GM12878 (cell line): ENCODE measurements around the gene TYW3. TPM values are rescaled to one million over a fixed set of nuclear protein-coding genes. Genes with fewer than 3 reads are reported as not detected.

ENCODE experiments used
- ATAC-seq: fragments of 200-7000 bp; cut with Tn5 transposase; 3 replicates; pipeline ENCODE4 v1.9.1; 2020; ENCODE audit warnings: mild to moderate bottlenecking, moderate library complexity
- BruUV-seq: library from RNA; stranded (reverse); fragments of 400-500 nt; replicated peaks from 2 replicates; lab custom pipeline; 2021; lab: Mats Ljungman, UMichigan
- CTCF ChIA-PET: fragments of 300-600 bp; sonication (Branson Sonifier 250); formaldehyde crosslinking; extraction: SDS; loops from one replicate; lab custom pipeline; 2021; ENCODE audit warnings: inconsistent platforms; lab: Yijun Ruan, JAX
- POLR2A ChIA-PET: fragments of 350-600 bp; formaldehyde crosslinking; extraction: SDS; loops from one replicate; lab custom pipeline; 2021; ENCODE audit warnings: inconsistent platforms; lab: Charles Lee
- RAD21 ChIA-PET: fragments of 300-600 bp; sonication (Branson Sonifier 250); formaldehyde crosslinking; loops from one replicate; lab custom pipeline; 2023; ENCODE audit warnings: antibody characterized with exemption; ENCODE audit not compliant: unreplicated experiment; lab: Charles Lee
- SMC1A ChIA-PET: fragments of 300-600 bp; sonication (Branson Sonifier 250); formaldehyde crosslinking; loops from one replicate; lab custom pipeline; 2023; ENCODE audit not compliant: unreplicated experiment, uncharacterized antibody; lab: Charles Lee
- DNase-seq: peaks from one replicate; pipeline ENCODE4 v3.0.0-alpha.2; 2011; ENCODE audit warnings: low read depth, low spot score
- FAIRE-seq: peaks from 3 replicates; lab custom pipeline; 2011; peaks lifted over from hg19 to GRCh38; lab: Jason Lieb, UNC
- H2AFZ ChIP-seq: 2 replicates; pipeline ENCODE4 v1.6.0; 2011; ENCODE audit warnings: low read depth, low read length, control low read depth; ENCODE audit not compliant: control insufficient read depth
- H3K27ac ChIP-seq: 2 replicates; pipeline ENCODE4 v1.5.1; 2011; ENCODE audit warnings: control low read depth; ENCODE audit not compliant: control insufficient read depth, insufficient read depth
- H3K27me3 ChIP-seq, 2 experiments: replicated peaks in 1 of 2; 2 replicates each; pipeline versions ENCODE4 v1.6.0 to v1.6.1; 2011; ENCODE audit warnings: low read length in 1 of 2; ENCODE audit not compliant: control insufficient read depth in 2 of 2, insufficient read depth in 2 of 2
- H3K36me3 ChIP-seq, 2 experiments: 2 replicates each; pipeline ENCODE4 v1.5.1; 2011; ENCODE audit warnings: low read length in 1 of 2; ENCODE audit not compliant: control insufficient read depth in 2 of 2, insufficient read depth in 2 of 2
- H3K4me1 ChIP-seq: 2 replicates; pipeline ENCODE4 v1.6.1; 2011; ENCODE audit warnings: mild to moderate bottlenecking, low read length, moderate library complexity, mixed read lengths; ENCODE audit not compliant: control insufficient read depth, insufficient read depth
- H3K4me2 ChIP-seq: 2 replicates; pipeline ENCODE4 v1.6.0; 2011; ENCODE audit warnings: control low read depth; ENCODE audit not compliant: control insufficient read depth, insufficient read depth
- H3K4me3 ChIP-seq: fragments of 200-600 bp; sonication (generic); 2 replicates; pipeline ENCODE4 v1.5.1; 2016
- H3K79me2 ChIP-seq: 2 replicates; pipeline ENCODE4 v1.6.0; 2011; ENCODE audit warnings: low read length; ENCODE audit not compliant: control insufficient read depth, insufficient read depth
- H3K9ac ChIP-seq: 2 replicates; pipeline ENCODE4 v1.8.0; 2011; ENCODE audit warnings: low read length, control low read depth, mixed read lengths; ENCODE audit not compliant: control insufficient read depth, insufficient read depth
- H3K9me3 ChIP-seq: replicated peaks from 3 replicates; pipeline ENCODE4 v1.5.1; 2011; ENCODE audit warnings: mild to moderate bottlenecking, low read length; ENCODE audit not compliant: control insufficient read depth, insufficient read depth
- H4K20me1 ChIP-seq: 2 replicates; pipeline ENCODE4 v1.6.0; 2011; ENCODE audit not compliant: control insufficient read depth, insufficient read depth
- CEBPZ ChIP-seq: fragments of 150-350 bp; IDR thresholded peaks from 2 replicates; pipeline ENCODE4 v1.6.1; 2016; ENCODE audit warnings: low read depth, low read length
- GABPA ChIP-seq: IDR thresholded peaks from 2 replicates; pipeline ENCODE4 v1.6.1; 2014; ENCODE audit warnings: antibody characterized with exemption, low read depth, mild to moderate bottlenecking, inconsistent platforms
- LARP7 ChIP-seq: fragments of 450-650 bp; IDR thresholded peaks from 2 replicates; pipeline ENCODE4 v1.6.1; 2017; ENCODE audit warnings: mild to moderate bottlenecking
- MXI1 ChIP-seq: fragments of 150-350 bp; IDR thresholded peaks from 2 replicates; pipeline ENCODE4 v1.6.1; 2011; ENCODE audit warnings: low read depth, mild to moderate bottlenecking, inconsistent platforms, low read length, improper control_type of control experiment
- RUNX3 ChIP-seq: IDR thresholded peaks from 2 replicates; pipeline ENCODE4 v1.6.1; 2012; ENCODE audit warnings: low read length, inconsistent platforms
- SIN3A ChIP-seq: IDR thresholded peaks from 2 replicates; pipeline ENCODE4 v1.6.1; 2012; ENCODE audit warnings: low read depth, low read length, improper control_type of control experiment
- SMARCA5 ChIP-seq: fragments of 450-650 bp; IDR thresholded peaks from 2 replicates; pipeline ENCODE4 v1.6.1; 2017; ENCODE audit warnings: mild to moderate bottlenecking
- USF1 ChIP-seq: IDR thresholded peaks from 2 replicates; pipeline ENCODE4 v1.6.1; 2011; ENCODE audit warnings: borderline replicate concordance, low read depth, mild to moderate bottlenecking, moderate library complexity, mixed read lengths, low read length; ENCODE audit not compliant: insufficient read depth; ENCODE audit errors: extremely low read length
- ZNF207 ChIP-seq: fragments of 450-650 bp; IDR thresholded peaks from 2 replicates; pipeline ENCODE4 v1.6.1; 2014; ENCODE audit warnings: antibody characterized with exemption, mild to moderate bottlenecking, borderline replicate concordance
- WGBS: methylation state at CpG from one replicate; pipeline ENCODE4 v1.1.6; 2016; ENCODE audit warnings: low lambda C conversion rate; ENCODE audit not compliant: insufficient replicate concordance, insufficient coverage; ENCODE audit errors: missing lambda C conversion rate; 5-methylcytosine and 5-hydroxymethylcytosine counted together
- in situ Hi-C: fragments of 300-500 bp; cut with MboI; formaldehyde crosslinking; loops from 9 replicates; pipeline ENCODE4 v1.14.3; 2018; ENCODE audit warnings: mixed read lengths
- intact Hi-C: fragments of 100-400 bp; cut with micrococcal nuclease; formaldehyde crosslinking; loops from one replicate; pipeline ENCODE4 v1.14.2; 2022; ENCODE audit not compliant: unreplicated experiment
- polyA plus RNA-seq, 11 experiments: library from polyadenylated mRNA; depleted of rRNA in 4 of 11; unstranded in 6 of 11; stranded (reverse) in 5 of 11; fragments of >200 nt; fragmentation: Nextera tagmentation in 4 of 11; fragmentation: Illumina TruSeq in 1 of 11; extraction: Ambion mirVana in 4 of 11; extraction: Trizol in 1 of 11; gene quantifications; 1 replicate in 1 of 11; 2 replicates in 10 of 11; pipeline versions ENCODE4 v1.2.1 to v1.2.3, GENCODE V29; 2011 to 2016; ENCODE audit warnings: inconsistent platforms in 2 of 11, missing spikeins in 2 of 11, low read depth in 1 of 11
- total RNA-seq, 4 experiments: library from RNA; depleted of rRNA in 3 of 4; stranded (reverse); fragments of >200 nt in 3 of 4; fragmentation: Illumina TruSeq in 1 of 4; extraction: Trizol in 1 of 4; gene quantifications; 2 replicates each; pipeline versions ENCODE4 v1.2.1 to v1.2.3, GENCODE V29; 2013 to 2021
- TF ChIP-seq, protein P1 (sequence below): fragments of 150-350 bp; IDR thresholded peaks from 2 replicates; pipeline ENCODE4 v1.6.1; 2014; ENCODE audit warnings: mild to moderate bottlenecking, low read depth, low read length
- TF ChIP-seq, protein P2 (sequence below): fragments of 450-650 bp; formaldehyde crosslinking; IDR thresholded peaks from 2 replicates; pipeline ENCODE4 v1.4.0; 2020; ENCODE audit warnings: mild to moderate bottlenecking, moderate library complexity

TYW3 gene
- total and polyA plus RNA-seq, 10 of the 15 experiments (the other 5 are each of a cell fraction or from before 2014, with no cell fraction given): 18.6 to 54.4 (median 32.8) TPM

GRCh38 chr1:74733604-74734484 lies 892 bp downstream of the TYW3 start:
- RAD21 ChIA-PET: interaction anchor here (0.6 to 8.9 kb wide), 26 partner anchors 9 to 1052 kb away, joined by 3 to 91 read pairs (median 4); partner anchors contain the start of gene RABGGTB
- intact Hi-C loops (loop anchor here (2.0 to 10.0 kb wide), 7 partner anchors 35 to 539 kb away; partner anchors contain the start of genes FPGT and LRRIQ3), in situ Hi-C loops (loop anchor here (5.0 kb wide), 1 partner anchor 537 kb away; the partner anchor contains the start of genes FPGT and LRRIQ3)
- DNase-seq: no peak
- Histone ChIP-seq H3K79me2 (peaks cover 59% of the 10 kb centered on the region), H4K20me1 (no peaks in the 10 kb centered on the region), H3K27me3 (no peaks in the 10 kb centered on the region), H3K4me3 (peak overlapping the region; percentile 81), H3K4me2 (peak overlapping the region; percentile 78), H2AFZ (peak overlapping the region; percentile 96), H3K36me3 (peaks cover 2 to 5% of the 10 kb centered on the region in 2 experiments; a peak in 3 of 4 replicates), H3K27ac (peak overlapping the region; percentile 90), H3K9ac (peak overlapping the region; percentile 87), H3K9me3 (peaks cover 2% of the 10 kb centered on the region), H3K4me1 (peaks cover 10% of the 10 kb centered on the region; the same call in 1 of the 2 replicates)
- POLR2A ChIA-PET: interaction anchor here (0.9 to 4.9 kb wide), 6 partner anchors 12 to 245 kb away, joined by 3 to 35 read pairs (median 12); no protein-coding TSS in a partner anchor
- peak; percentile 90 for FAIRE-seq
- WGBS: 23% methylated on average over 11 of the region's 11 CpGs
- BruUV-seq: no TSS peak
- ATAC-seq: peak; percentile 66
- SMC1A ChIA-PET: interaction anchor here (0.7 to 13.7 kb wide), 32 partner anchors 11 to 1846 kb away, joined by 3 to 142 read pairs (median 5); no protein-coding TSS in a partner anchor
- CTCF ChIA-PET: interaction anchor here (0.6 to 8.1 kb wide), 38 partner anchors 9 to 1561 kb away, joined by 3 to 92 read pairs (median 5); partner anchors contain the start of genes ERICH3, FPGT and LRRIQ3
- TF ChIP-seq SIN3A: no peak
- 0 out of 2 replicates have a peak, but pooled peaks have one; percentile 9 for TF ChIP-seq GABPA
- TF ChIP-seq, protein P1, sequence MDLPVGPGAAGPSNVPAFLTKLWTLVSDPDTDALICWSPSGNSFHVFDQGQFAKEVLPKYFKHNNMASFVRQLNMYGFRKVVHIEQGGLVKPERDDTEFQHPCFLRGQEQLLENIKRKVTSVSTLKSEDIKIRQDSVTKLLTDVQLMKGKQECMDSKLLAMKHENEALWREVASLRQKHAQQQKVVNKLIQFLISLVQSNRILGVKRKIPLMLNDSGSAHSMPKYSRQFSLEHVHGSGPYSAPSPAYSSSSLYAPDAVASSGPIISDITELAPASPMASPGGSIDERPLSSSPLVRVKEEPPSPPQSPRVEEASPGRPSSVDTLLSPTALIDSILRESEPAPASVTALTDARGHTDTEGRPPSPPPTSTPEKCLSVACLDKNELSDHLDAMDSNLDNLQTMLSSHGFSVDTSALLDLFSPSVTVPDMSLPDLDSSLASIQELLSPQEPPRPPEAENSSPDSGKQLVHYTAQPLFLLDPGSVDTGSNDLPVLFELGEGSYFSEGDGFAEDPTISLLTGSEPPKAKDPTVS: peak; percentile 79
- TF ChIP-seq RUNX3: 0 out of 2 replicates have a peak, but pooled peaks have one; percentile 7
- 0 out of 2 replicates have a peak, but pooled peaks have one; percentile 4 for TF ChIP-seq ZNF207
- TF ChIP-seq MXI1: peak; percentile 78; the same call in 1 of the 2 replicates
- TF ChIP-seq, protein P2, sequence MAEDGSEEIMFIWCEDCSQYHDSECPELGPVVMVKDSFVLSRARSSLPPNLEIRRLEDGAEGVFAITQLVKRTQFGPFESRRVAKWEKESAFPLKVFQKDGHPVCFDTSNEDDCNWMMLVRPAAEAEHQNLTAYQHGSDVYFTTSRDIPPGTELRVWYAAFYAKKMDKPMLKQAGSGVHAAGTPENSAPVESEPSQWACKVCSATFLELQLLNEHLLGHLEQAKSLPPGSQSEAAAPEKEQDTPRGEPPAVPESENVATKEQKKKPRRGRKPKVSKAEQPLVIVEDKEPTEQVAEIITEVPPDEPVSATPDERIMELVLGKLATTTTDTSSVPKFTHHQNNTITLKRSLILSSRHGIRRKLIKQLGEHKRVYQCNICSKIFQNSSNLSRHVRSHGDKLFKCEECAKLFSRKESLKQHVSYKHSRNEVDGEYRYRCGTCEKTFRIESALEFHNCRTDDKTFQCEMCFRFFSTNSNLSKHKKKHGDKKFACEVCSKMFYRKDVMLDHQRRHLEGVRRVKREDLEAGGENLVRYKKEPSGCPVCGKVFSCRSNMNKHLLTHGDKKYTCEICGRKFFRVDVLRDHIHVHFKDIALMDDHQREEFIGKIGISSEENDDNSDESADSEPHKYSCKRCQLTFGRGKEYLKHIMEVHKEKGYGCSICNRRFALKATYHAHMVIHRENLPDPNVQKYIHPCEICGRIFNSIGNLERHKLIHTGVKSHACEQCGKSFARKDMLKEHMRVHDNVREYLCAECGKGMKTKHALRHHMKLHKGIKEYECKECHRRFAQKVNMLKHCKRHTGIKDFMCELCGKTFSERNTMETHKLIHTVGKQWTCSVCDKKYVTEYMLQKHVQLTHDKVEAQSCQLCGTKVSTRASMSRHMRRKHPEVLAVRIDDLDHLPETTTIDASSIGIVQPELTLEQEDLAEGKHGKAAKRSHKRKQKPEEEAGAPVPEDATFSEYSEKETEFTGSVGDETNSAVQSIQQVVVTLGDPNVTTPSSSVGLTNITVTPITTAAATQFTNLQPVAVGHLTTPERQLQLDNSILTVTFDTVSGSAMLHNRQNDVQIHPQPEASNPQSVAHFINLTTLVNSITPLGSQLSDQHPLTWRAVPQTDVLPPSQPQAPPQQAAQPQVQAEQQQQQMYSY (CRISPR knock-in tag): no peak
- no peak for TF ChIP-seq CEBPZ
- TF ChIP-seq LARP7: no peak
- TF ChIP-seq SMARCA5: peak; percentile 83; the same call in 1 of the 2 replicates
- TF ChIP-seq USF1: no peak
